ENCODE measurements around the gene ACTN1.

- no peak for TF ChIP-seq CTCF (IDR thresholded peaks at IDR 0.05; ENCODE audit: low read length)
- TF ChIP-seq EZH2 (IDR thresholded peaks at IDR 0.05; ENCODE audit: borderline replicate concordance, low read length): no peak
Measured at GRCh38 chr14:68927956-68928675, 51.0 kb downstream of the ACTN1 start.
